Measurements from ENCODE around the gene PEAK3.

Gene PEAK3

GRCh38 chr19:2282062-2282861, at the start of gene PEAK3:
TSS of gene PEAK3 (minus strand) at chr19:2282175. CDS start at chr19:2280931, 1,244 bp downstream.
- H3K4me3 ChIP-seq (ENCODE audit: low read depth, low read length): peak within 1 kb of the TSS; percentile 37
- TF ChIP-seq, protein P1, sequence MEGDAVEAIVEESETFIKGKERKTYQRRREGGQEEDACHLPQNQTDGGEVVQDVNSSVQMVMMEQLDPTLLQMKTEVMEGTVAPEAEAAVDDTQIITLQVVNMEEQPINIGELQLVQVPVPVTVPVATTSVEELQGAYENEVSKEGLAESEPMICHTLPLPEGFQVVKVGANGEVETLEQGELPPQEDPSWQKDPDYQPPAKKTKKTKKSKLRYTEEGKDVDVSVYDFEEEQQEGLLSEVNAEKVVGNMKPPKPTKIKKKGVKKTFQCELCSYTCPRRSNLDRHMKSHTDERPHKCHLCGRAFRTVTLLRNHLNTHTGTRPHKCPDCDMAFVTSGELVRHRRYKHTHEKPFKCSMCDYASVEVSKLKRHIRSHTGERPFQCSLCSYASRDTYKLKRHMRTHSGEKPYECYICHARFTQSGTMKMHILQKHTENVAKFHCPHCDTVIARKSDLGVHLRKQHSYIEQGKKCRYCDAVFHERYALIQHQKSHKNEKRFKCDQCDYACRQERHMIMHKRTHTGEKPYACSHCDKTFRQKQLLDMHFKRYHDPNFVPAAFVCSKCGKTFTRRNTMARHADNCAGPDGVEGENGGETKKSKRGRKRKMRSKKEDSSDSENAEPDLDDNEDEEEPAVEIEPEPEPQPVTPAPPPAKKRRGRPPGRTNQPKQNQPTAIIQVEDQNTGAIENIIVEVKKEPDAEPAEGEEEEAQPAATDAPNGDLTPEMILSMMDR (IDR thresholded peaks at IDR 0.05; ENCODE audit: borderline replicate concordance, insufficient read depth, low read depth, low read length): no peak

- no peak overlapping the region for H3K4me3 ChIP-seq (ENCODE audit: low read depth, low read length)
These were observed 48.8 kb upstream of the PEAK3 start for GRCh38 chr19:2330632-2331284.

GRCh38 chr19:2330255-2330631, 48.3 kb upstream of the PEAK3 start:
- no peak overlapping the region for H3K4me3 ChIP-seq (ENCODE audit: low read depth, low read length)
- TF ChIP-seq, protein P1 (IDR thresholded peaks at IDR 0.05; ENCODE audit: borderline replicate concordance, insufficient read depth, low read depth, low read length): no peak

More at GRCh38 chr19:2330632-2331284, 48.8 kb upstream of the PEAK3 start:
- TF ChIP-seq, protein P1 (IDR thresholded peaks at IDR 0.05; ENCODE audit: borderline replicate concordance, insufficient read depth, low read depth, low read length): no peak

- TF ChIP-seq, protein P1 (IDR thresholded peaks at IDR 0.05; ENCODE audit: borderline replicate concordance, insufficient read depth, low read depth, low read length): no peak
- peak overlapping the region; percentile 99 for H3K4me3 ChIP-seq (ENCODE audit: low read depth, low read length)
These were observed 47.5 kb upstream of the PEAK3 start for GRCh38 chr19:2329501-2329916.

GRCh38 chr19:2329149-2329478, 47.1 kb upstream of the PEAK3 start:
- TF ChIP-seq, protein P1 (IDR thresholded peaks at IDR 0.05; ENCODE audit: borderline replicate concordance, insufficient read depth, low read depth, low read length): no peak
- peak overlapping the region; percentile 99 for H3K4me3 ChIP-seq (ENCODE audit: low read depth, low read length)

GRCh38 chr19:2328401-2329148, 46.6 kb upstream of the PEAK3 start, which contains the start of the genes LSM7 and SPPL2B:
TSS of gene LSM7 (minus strand) at chr19:2328586. CDS start at chr19:2328566, 20 bp downstream.
TSS of gene SPPL2B (plus strand) at chr19:2328684. CDS start at chr19:2328710, 26 bp downstream.
- H3K4me3 ChIP-seq (ENCODE audit: low read depth, low read length): peak within 1 kb of the TSS; percentile 99
- TF ChIP-seq, protein P1 (IDR thresholded peaks at IDR 0.05; ENCODE audit: borderline replicate concordance, insufficient read depth, low read depth, low read length): no peak

Data from GM12875 (cell line).